ENCODE data around the gene PDE4D.

PDE4D gene

DNA sequence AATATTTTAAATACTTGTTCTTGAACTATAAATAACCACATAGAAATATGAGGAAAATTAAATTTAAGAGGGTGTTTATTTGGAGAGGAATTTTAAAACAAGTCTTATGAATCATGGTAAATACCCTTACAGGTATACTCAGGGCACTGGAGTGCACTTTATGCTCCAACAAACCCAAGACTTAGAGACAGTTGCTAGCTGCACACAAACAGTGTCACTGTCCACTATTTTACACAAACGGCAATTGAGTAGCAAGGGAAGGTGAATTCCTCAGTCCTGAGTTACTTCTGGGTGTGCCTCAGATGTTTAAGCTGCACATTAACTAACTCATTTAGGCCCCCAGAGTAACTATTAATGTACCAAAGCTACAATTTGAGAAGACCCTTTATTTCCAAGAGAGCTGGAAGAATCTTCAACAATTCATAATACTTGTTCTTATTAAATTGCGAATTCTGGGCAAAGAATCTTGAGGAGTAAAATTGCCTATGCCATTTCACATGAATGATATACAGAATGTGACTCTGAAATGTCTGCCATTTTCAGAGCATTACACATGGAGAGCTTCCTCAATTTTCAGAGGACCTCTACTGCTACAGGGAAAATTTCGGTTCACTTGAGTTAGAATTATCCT, 371.2 kb downstream of the PDE4D start:
- no peak for DNase-seq

DNA sequence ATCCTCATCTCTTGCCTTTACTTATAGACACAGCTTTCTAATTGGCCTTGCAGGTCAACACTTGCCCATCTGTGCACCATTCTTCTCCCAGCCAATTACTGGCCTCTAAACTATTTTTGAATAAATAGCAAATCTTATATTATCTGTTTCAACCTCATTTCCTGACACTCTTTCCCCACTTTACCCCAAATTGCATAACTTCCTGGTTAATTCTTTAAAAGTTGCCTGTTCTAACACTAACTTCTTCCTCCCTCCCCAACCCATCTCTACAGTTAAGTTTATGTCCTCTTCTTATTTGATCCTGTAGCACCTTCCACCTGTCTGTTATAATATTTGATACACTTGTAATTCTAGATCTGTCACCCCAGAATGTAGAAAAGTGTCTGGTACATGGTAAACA, 372.1 kb downstream of the PDE4D start:
- DNase-seq = no peak

DNA sequence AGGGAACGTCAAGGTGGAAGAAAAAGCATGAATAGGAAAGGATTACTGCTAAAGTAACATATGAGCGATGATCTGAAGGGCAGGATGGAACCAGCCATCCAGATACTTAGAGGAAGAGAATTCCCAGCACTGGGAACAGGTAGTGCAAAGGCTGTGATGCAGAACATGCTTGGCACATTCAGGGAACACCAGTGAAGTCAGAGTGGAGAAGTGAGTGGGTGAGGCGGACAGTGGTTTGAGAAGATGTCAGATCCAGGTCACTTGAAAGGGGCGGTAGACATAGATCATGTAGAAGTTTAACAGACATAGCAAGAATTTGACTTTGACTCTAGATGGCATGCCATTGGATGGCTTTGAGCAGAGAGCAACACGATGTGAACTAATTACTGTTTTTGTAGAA, 374.2 kb downstream of the PDE4D start:
- no peak for DNase-seq

DNA sequence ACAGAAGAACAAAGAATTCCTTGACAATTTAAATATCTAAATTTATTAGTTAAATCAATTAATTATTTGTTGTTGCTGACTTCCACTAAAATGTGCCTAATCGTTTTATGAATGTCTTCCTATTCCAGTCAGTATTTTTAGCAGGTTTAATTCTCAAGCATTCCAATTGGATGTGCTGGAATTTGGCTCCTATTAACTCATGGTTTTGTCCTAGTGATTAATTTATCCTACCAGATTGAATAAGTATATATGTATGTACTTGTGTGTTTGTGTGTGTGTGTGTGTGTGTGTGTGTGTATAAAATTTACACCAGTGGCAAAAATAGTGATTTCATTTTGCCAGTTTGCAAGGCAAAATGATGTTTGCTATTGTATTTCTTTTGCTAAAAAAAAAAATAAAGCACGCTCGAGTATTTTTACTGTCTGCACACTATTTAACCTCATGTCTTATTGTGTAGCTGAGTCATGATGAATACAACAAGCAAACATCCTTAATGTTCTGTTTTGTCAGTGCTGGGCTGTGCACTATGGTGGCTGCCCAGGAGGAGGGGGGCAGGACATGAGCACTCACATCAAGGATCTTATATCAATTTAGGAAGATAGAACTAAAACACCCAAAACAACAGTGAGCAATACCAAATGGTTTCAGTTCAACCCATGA, 375.5 kb downstream of the PDE4D start:
- no peak for DNase-seq

DNA sequence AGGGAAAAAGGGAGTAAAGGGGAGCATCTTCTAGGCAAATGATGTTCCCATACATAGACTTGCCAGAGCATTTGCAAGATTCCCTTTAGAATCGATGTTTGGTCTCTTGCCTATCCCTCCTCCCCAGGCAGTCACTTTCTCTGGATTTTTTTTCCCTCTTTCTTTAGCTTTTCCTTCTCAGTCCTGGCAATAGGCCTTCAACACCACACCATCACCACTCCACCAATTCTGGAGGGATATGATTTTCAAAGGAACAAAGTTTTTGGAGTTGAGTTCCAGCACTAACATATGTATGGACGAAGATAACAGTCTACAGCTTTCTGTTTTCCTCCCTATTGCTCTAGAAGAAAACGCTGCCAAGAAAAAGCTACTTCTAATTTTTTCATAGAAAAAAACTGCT, 377.4 kb downstream of the PDE4D start:
- DNase-seq = no peak

DNA sequence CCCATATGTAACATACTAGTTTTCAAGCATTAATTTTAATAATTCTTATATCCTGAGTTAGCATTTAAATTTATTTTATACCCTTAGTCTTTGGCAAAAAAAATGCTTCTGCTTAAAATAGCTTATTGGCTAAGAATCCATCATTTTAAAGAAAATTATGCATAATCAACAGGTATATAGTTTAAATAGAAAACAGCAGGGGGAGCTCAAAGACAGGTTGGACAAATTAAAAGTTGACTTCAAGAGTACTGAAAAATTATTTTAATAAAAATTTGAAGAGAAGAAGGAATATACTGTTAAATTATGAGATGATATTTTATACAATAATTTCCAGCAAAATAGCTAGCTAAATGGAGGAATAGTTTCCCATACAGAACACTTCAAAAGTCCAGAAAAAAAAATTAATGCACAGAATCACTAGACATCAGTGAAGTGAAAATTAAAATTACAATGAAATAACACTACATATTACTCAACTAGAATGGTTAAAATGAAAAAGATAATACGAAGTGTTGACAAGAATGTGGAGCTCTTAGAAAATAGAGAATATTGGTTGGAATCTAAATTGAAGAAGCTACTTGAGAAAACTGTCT, 387.1 kb downstream of the PDE4D start:
- no peak for DNase-seq

DNA sequence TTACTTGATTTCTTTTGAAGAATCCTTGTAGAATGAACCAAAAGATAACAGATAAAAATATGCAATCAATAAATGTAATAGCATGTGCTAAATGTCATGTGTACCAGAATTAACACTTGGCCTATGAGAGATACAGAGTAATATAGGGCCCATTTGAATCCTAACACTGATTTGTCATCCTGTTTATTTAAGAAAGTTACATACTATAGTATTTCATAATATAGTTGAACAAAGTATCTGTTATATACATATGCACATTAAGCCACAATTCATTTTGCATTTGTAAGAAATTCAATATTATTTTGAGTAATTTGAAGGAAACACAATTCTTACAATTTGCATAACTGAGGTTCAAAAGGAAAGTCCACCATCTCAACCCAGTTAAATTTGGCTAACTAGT, 389.5 kb downstream of the PDE4D start:
- DNase-seq = no peak

DNA sequence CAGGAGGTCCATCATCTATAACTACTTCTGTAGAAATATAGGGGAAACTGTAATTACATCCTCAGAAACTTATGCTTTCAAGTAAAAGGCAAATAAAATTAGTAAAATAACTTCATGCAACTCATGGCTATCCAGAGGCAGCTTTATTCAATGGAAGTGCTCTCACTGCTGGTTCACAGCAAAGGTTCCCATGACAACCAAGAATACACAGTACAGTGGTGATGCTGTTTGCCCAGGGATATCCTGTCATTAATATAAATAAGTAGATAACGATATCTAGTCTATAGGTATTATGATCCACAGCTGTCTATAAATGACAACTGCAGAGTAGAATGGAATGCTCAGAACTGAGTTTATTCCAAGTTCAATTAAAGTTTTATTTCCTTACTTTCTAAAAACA, 390.3 kb downstream of the PDE4D start:
- no peak for DNase-seq

DNA sequence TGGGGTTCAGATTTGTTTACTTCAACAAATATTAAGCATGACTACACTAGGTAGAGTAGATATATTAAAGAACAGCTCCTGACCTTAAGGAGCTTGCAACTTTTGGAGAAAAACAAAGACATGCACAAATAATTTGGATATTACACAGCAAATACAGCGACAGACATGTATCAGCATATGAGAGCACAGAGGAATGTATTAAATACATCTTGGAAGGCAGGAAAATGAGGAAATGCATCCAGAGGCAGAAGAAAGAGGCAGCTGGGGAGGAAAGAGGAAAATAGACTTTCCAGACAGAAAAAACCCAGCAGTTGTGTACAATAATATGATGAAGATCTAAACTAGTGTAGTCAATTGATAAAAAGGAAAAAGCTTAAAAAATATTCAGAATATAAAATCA, 392.2 kb downstream of the PDE4D start:
- DNase-seq = no peak

DNA sequence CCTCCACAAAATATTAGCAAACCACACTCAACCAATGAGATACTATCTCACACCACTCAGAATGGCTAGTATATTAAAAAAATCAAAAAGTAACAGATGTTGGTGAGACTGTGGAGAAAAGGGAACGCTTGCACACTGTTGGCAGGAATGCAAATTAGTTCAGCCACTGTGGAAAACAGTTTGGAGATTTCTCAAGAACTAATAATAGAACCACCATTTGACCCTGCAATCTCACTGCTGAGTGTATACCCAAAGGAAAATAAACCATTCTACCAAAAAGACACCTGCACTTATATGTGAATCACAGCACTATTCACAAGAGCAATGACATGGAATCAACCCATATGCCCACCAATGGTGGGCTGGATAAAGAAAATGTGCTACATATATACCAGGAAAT, 393.5 kb downstream of the PDE4D start:
- DNase-seq = no peak

DNA sequence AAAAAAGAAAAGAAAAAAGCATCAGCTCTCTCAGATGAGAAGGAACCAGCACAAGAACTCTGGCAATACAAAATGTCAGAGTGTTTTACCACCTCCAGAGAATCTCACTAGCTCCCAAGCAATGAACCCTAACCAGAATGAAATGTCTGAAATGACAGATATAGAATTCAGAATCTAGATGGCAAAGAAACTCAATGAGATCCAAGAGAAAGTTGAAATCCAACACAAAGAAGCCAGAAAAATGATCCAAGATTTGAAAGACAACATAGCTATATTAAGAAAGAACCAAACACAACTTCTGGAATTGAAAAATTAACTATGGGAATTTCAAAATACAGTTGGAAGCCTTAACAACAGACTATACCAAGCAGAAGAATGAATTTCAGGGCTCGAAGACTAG, 396.3 kb downstream of the PDE4D start:
- no peak for DNase-seq

DNA sequence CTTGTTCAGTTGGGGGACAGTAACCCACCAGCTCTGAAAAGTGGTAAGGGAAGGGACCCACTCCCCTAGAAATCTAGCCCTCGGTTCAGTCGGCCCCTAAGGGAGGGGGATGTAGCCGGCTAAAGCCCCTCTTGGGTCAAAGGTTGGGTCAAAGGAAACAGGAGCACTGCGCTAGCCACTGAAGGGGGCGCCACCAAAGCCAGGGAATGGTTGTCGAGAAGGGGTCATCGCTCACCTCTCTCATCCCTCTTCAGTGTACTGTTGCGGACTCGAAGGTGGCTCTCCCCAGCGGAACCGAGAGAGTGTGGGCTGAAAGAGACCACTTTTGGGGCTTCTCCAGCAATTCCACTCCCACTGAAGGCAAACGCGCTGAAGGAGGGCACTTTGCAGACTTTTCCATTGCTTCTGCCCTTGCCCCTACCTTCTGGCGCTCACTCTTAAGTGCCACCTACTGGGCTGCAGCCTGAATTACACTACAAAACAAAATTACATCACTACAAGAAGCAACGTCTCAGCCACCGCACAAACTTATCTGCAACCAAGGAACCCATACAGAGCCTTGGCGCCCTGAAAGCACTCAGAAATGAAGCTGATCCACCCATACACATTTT, 396.9 kb downstream of the PDE4D start:
- no peak for DNase-seq

DNA sequence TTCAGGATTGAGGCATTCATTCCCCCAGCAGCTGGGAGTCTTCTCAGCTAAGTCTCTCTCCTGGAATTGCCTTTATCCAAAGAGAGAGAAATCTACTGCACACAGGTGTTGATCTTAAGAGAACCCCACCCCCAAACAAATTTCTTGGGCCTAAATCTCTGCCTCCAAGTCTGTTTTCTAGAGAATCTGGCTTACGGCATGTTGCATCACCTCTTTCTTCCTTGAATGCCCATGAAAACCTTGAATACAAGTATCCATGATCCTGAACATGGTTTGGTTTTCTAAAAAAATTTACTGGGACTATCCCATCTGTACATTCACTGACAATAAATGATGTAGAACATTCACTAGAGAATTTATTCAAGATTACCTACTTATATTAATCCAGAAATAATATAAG, 401.6 kb downstream of the PDE4D start:
- DNase-seq = no peak

DNA sequence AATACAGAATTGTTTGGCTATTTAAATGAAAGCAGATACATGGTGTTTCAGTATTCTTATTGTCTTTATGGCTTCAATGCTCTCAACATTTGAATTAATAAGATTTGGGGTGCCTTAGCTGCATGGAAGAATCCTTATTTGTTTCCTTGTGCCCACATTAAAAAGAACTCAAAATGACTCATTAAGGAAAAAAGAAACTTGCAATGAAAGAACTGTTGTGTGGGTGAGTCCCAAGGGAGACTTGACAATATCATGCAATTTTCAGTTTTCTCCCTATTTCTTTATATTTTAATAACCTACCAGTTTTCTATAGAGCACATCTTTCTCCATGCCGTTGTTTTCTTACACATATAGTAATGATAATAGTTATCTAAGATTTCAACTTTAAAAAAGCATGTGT, 404.0 kb downstream of the PDE4D start:
- peak in 1 of 51 donors; percentile 12 for DNase-seq

DNA sequence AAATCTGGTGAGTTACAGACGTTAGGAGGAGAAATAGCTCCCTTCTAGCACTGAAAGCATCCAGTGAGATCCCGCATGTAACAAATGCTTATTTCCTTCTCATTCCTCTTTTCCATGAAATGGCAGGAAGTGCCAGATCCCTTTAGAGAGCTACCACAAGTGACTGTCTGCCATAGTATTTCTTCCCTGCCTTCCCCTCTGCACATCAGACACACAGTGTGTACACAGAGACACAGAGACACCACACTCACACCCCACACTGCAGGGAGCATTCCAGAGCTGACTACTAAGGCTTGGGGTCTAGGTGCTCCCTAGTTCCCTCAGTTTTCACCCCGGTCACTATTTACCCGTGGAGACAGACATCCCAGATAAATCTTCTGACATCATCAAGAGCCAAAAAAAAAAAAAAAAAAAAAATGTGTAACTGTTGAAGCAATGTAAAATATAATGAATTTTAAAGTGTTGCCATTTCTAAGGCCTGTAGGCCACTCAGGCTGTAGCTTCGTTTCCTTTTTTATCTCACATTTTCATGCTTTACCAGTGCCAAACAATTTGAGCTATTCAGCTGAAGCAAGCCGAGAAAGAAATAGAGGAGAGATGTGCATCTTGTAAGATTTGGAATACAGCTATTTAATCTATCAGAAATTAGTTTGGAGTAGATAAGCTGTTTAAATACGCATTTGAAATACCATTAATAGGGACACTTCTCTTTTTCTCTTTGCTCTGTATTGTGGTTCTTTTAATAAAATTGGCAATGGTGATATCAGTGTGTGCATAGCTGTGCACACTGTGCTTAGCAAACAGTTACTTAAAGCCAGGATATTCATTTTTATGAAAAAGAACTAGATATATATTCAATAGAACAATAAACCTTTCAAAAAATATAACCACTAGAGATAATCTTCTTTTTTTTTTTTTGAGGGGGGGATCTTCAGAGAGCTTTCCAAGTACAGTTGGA, 405.5 kb downstream of the PDE4D start:
- DNase-seq = no peak

DNA sequence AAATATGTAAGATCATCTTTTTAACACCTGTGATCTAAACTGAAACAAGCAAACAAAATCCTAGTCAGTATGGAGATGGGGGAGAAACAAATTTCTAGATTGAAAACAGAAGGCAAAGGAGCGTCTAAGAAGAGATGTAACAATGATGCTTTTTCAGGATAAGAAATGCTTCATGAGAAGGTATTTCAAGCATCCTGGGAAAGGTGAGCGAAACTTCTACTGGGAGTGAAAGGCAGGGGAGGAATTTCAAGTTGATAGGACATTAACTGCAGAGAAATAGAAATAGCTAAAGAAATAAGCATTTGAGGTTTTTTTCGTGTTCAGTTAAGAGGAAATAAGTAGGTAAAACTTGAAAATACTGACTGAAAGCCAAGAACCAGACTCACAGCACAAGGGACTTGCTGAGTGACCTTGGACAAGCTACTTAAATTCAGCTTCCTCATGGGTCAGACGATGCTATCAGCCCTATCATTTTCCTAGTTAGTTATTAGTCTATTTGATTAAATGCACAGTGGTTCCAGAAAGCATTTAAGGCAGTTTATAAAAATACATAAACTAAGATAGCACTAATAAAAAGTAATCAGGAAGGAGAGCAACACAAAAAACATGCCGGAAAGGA, 406.3 kb downstream of the PDE4D start:
- no peak for DNase-seq

DNA sequence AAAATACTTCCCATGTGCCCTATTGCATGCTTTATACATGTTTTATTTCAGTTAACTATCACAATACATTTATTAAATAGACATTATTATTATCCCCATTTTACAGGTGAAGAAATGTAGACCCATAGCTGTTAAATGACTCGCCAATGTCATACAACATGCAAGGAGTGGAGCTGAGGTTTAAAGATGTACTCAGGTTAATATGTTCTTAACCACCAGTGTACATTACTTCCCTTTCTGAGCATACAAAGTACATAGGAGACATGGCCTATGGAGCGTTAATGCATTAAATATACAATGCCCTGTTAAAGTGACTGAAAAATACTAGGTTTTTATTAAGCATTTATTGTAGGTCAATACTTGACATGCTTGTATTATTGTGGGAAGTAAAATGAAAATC, 407.0 kb downstream of the PDE4D start:
- DNase-seq = no peak

DNA sequence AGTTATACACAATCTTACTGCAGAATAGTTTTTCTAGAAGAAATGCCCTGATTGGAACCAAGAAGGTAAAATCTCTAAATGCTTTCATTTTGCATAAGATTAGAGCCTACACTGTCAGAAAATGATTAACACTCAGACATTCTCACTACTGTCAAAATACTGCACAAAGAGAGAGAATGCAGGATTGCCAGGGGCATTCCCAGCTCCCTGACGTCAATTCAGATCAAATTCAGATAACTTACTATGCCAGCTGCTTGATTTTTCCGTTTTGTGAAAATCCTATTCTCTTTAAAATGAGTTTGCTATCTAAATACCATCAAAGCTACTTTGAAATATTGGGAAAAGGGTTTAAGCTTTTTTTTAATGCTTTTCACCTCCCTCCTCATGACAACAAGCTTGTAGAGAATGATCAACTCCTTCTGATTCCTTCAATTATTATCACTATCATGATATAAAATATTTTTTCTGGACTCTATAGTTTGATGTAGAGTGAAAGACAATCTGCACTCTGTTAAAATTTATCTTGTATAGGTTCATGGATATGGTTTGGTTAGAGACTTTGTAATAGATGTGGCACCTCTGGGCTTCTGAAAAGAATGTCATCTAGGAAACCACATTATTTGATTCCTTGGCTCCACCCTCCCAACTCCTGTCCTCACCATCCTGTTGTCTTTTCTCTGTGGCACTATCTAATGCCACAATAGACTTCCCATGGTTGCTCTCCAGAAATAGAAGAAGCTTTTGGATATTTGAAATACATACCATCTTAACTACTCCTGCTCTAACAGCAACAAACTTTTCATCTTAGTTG, 407.7 kb downstream of the PDE4D start:
- no peak for DNase-seq

DNA sequence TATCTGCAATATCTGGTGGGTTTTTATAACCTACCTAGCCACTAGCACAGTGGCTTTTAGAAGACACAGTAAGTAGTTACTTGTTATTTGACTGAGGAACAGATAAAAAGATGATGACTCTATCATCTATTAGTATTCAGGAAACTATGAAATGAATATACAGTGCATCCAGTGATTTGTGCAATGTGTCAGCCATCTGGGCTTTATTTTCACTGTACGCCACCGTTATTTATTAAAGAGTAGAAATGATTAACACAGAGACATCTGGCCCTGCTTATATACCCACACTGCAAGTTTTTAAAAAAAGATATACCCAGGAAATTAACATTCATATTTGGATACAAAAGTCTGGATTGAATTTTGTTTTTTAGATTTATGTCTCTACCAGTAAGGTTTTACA, 408.4 kb downstream of the PDE4D start:
- no peak for DNase-seq

DNA sequence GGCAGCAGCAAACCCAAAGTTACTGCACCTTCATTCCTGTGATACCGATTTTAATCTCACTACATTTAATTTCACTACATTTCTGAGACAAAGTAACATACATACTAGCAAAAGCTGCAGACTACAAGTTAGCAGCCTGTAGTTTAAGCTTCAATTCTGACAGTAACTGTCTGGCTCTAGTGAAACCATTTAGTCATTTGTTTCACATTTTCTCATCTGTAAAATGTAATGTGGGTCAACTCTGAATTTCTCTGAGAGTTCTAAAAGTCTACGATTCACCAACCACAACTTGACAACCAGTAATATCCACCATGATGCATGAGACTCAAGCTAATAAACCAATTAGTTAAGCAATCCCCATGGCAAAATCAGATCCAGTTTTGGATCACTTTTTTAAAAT, 408.9 kb downstream of the PDE4D start:
- no peak for DNase-seq

All from hypothalamus (tissue), 51 donors.